Uterus (tissue), 4 donors: ENCODE results near the gene NEURL1. TPM values are rescaled to one million over a fixed set of nuclear protein-coding genes. Genes with fewer than 3 reads are reported as not detected.

ENCODE experiments used
- DNase-seq, 2 donors: peaks; one replicate each; pipeline ENCODE4 v3.0.0-alpha.2; 2019 to 2020
- H3K27ac ChIP-seq, 2 donors: fragments of 200-600 bp; sonication (generic); 1 replicate in 1 of 2; 2 replicates in 1 of 2; pipeline ENCODE4 v1.5.1; 2016 to 2018
- H3K27me3 ChIP-seq, 2 donors: fragments of 200-600 bp; sonication (generic); one replicate each; pipeline ENCODE4 v1.5.1; 2018 to 2019; ENCODE audit warnings: control low read depth in 1 of 2
- H3K36me3 ChIP-seq, 2 donors: fragments of 200-600 bp; sonication (generic); one replicate each; pipeline ENCODE4 v1.5.1; 2019; ENCODE audit warnings: control low read depth in 1 of 2
- H3K4me1 ChIP-seq, 2 donors: fragments of 200-600 bp; sonication (generic); one replicate each; pipeline ENCODE4 v1.5.1; 2018 to 2019; ENCODE audit warnings: control low read depth in 1 of 2
- H3K4me3 ChIP-seq, 2 donors: fragments of 200-600 bp; sonication (generic); 1 replicate in 1 of 2; 2 replicates in 1 of 2; pipeline ENCODE4 v1.5.1; 2018 to 2019; ENCODE audit warnings: mild to moderate bottlenecking in 1 of 2
- H3K9me3 ChIP-seq, 2 donors: fragments of 200-600 bp; sonication (generic); one replicate each; pipeline ENCODE4 v1.5.1; 2019; ENCODE audit warnings: control low read depth in 1 of 2
- CTCF ChIP-seq, 4 experiments: fragments of 200-600 bp in 2 of 4; fragments of 450-650 bp in 2 of 4; sonication (generic) in 2 of 4; IDR thresholded peaks; one replicate each; pipeline ENCODE4 v1.5.1; 2016 to 2019; ENCODE audit warnings: antibody characterized with exemption in 4 of 4, mild to moderate bottlenecking in 2 of 4, moderate library complexity in 1 of 4
- POLR2A ChIP-seq, 2 donors: fragments of 450-650 bp; IDR thresholded peaks; one replicate each; pipeline ENCODE4 v1.6.1; 2016; ENCODE audit warnings: antibody characterized with exemption in 2 of 2, mild to moderate bottlenecking in 1 of 2, moderate library complexity in 1 of 2
- intact Hi-C: fragments of 100-400 bp; cut with DNase I; formaldehyde crosslinking; loops from one replicate; pipeline ENCODE4 v1.15.1; 2023; ENCODE audit warnings: low total_unique reads
- total RNA-seq, 4 donors: library from RNA; depleted of rRNA in 3 of 4; stranded (reverse); fragments of >200 nt in 3 of 4; gene quantifications; one replicate each; pipeline versions ENCODE4 v1.1.0 to v1.2.4, GENCODE V29; 2014 to 2023
- donor health status: DM: yes; HTN: yes; CAD: no.

Gene NEURL1
- total RNA-seq, 4 donors from 2014 or later, result 3.8 to 46.1 (median 14.1) TPM

GRCh38 chr10:103451831-103452505 is 41.5 kb upstream of the NEURL1 start, which contains the start of gene CALHM2:
TSS of gene CALHM2 (minus strand) at chr10:103452370. CDS start at chr10:103449941, 2,429 bp downstream.
- H3K36me3 ChIP-seq, result no peaks in the 10 kb centered on the region
- peaks cover 7 to 34% of the 10 kb centered on the region in 2 donors for H3K4me1 ChIP-seq
- peak within 1 kb of the TSS; percentile 54 to 82 for H3K4me3 ChIP-seq
- intact Hi-C loops, result no loop called here
- TF ChIP-seq CTCF (IDR thresholded peaks at IDR 0.05), result no peak
- TF ChIP-seq POLR2A (IDR thresholded peaks at IDR 0.05), result peak in 1 of 2 donors; percentile 52
- H3K27ac ChIP-seq, result peak within 1 kb of the TSS; percentile 91 to 94
- H3K27me3 ChIP-seq, result no peaks in the 10 kb centered on the region
- peak; percentile 76 for DNase-seq
- H3K9me3 ChIP-seq, result no peaks in the 10 kb centered on the region

GRCh38 chr10:103452506-103453230 is 40.8 kb upstream of the NEURL1 start:
- intact Hi-C loops, result no loop called here
- no peak for DNase-seq

GRCh38 chr10:103454026-103454425 is 39.5 kb upstream of the NEURL1 start:
- H3K27me3 ChIP-seq, result no peaks in the 10 kb centered on the region
- TF ChIP-seq POLR2A (IDR thresholded peaks at IDR 0.05) (no peak), CTCF (IDR thresholded peaks at IDR 0.05) (no peak)
- intact Hi-C loops, result no loop called here
- no peaks in the 10 kb centered on the region for H3K36me3 ChIP-seq
- H3K27ac ChIP-seq, result peak overlapping the region; percentile 91 to 94
- no peaks in the 10 kb centered on the region for H3K9me3 ChIP-seq
- DNase-seq, result no peak
- H3K4me3 ChIP-seq, result no peak overlapping the region
- H3K4me1 ChIP-seq, result peaks cover 0 to 14% of the 10 kb centered on the region in 2 donors

More at GRCh38 chr10:103452506-103453230, 40.8 kb upstream of the NEURL1 start:
- Histone ChIP-seq H3K27me3 (no peaks in the 10 kb centered on the region), H3K9me3 (no peaks in the 10 kb centered on the region), H3K36me3 (no peaks in the 10 kb centered on the region), H3K27ac (peak overlapping the region; percentile 91 to 94), H3K4me3 (peak overlapping the region; percentile 54 to 82), H3K4me1 (peaks cover 5 to 27% of the 10 kb centered on the region in 2 donors)
- no peak for TF ChIP-seq POLR2A (IDR thresholded peaks at IDR 0.05)
- TF ChIP-seq CTCF (IDR thresholded peaks at IDR 0.05), result no peak

GRCh38 chr10:103455235-103455634 is 38.3 kb upstream of the NEURL1 start:
- H3K4me3 ChIP-seq, result no peak overlapping the region
- TF ChIP-seq CTCF (IDR thresholded peaks at IDR 0.05) (no peak), POLR2A (IDR thresholded peaks at IDR 0.05) (no peak)
- H3K36me3 ChIP-seq, result no peaks in the 10 kb centered on the region
- DNase-seq, result no peak
- H3K4me1 ChIP-seq, result peaks cover 0 to 3% of the 10 kb centered on the region in 2 donors
- no peaks in the 10 kb centered on the region for H3K9me3 ChIP-seq
- H3K27me3 ChIP-seq, result no peaks in the 10 kb centered on the region
- no peak overlapping the region for H3K27ac ChIP-seq
- intact Hi-C loops, result no loop called here

GRCh38 chr10:103456074-103456660 is 37.3 kb upstream of the NEURL1 start:
- H3K4me3 ChIP-seq, result no peak overlapping the region
- no peaks in the 10 kb centered on the region for H3K36me3 ChIP-seq
- H3K27ac ChIP-seq, result no peak overlapping the region
- H3K4me1 ChIP-seq, result no peaks in the 10 kb centered on the region
- DNase-seq, result no peak
- H3K27me3 ChIP-seq, result no peaks in the 10 kb centered on the region
- H3K9me3 ChIP-seq, result no peaks in the 10 kb centered on the region
- TF ChIP-seq POLR2A (IDR thresholded peaks at IDR 0.05) (no peak), CTCF (IDR thresholded peaks at IDR 0.05) (no peak)
- intact Hi-C loops, result no loop called here
